ENCODE results near the gene DGKG. TPM values are rescaled to one million over a fixed set of nuclear protein-coding genes. Genes with fewer than 3 reads are reported as not detected.

DGKG gene
- total RNA-seq, 1 donor from 2014 or later = 4.7 TPM

GRCh38 chr3:186172353-186172752 lies 189.7 kb downstream of the DGKG start:
- intact Hi-C loops (cut with DNase I) = no loop called here
- Histone ChIP-seq H3K27ac (no peak overlapping the region), H3K4me3 (no peak overlapping the region), H3K27me3 (no peaks in the 10 kb centered on the region), H3K4me1 (no peaks in the 10 kb centered on the region), H3K9me3 (no peaks in the 10 kb centered on the region), H3K36me3 (no peaks in the 10 kb centered on the region)
- no peak for TF ChIP-seq CTCF (IDR thresholded peaks at IDR 0.05)
- no peak for ATAC-seq
- no peak for DNase-seq

- Histone ChIP-seq H3K4me3 (no peak overlapping the region), H3K27me3 (no peaks in the 10 kb centered on the region), H3K27ac (no peak overlapping the region), H3K36me3 (no peaks in the 10 kb centered on the region), H3K9me3 (no peaks in the 10 kb centered on the region), H3K4me1 (no peaks in the 10 kb centered on the region)
- intact Hi-C loops (cut with DNase I) = no loop called here
- no peak for ATAC-seq
- TF ChIP-seq CTCF (IDR thresholded peaks at IDR 0.05) = no peak
- no peak for DNase-seq
Observed at GRCh38 chr3:186171521-186171920, 190.5 kb downstream of the DGKG start.

GRCh38 chr3:186170516-186170915 lies 191.5 kb downstream of the DGKG start:
- TF ChIP-seq CTCF (IDR thresholded peaks at IDR 0.05) = no peak
- H3K27ac ChIP-seq = no peak overlapping the region
- no peak overlapping the region for H3K4me3 ChIP-seq
- intact Hi-C loops (cut with DNase I) = no loop called here
- no peak for ATAC-seq
- no peaks in the 10 kb centered on the region for H3K36me3 ChIP-seq
- no peaks in the 10 kb centered on the region for H3K27me3 ChIP-seq
- DNase-seq = no peak
- no peaks in the 10 kb centered on the region for H3K4me1 ChIP-seq
- H3K9me3 ChIP-seq = no peaks in the 10 kb centered on the region

GRCh38 chr3:186169379-186169778 lies 192.7 kb downstream of the DGKG start:
- H3K4me3 ChIP-seq = no peak overlapping the region
- H3K4me1 ChIP-seq = no peaks in the 10 kb centered on the region
- DNase-seq (no peak), ATAC-seq (no peak)
- H3K27ac ChIP-seq = no peak overlapping the region
- no peaks in the 10 kb centered on the region for H3K9me3 ChIP-seq
- TF ChIP-seq CTCF (IDR thresholded peaks at IDR 0.05) = no peak
- intact Hi-C loops (cut with DNase I) = no loop called here
- H3K27me3 ChIP-seq = no peaks in the 10 kb centered on the region
- no peaks in the 10 kb centered on the region for H3K36me3 ChIP-seq

GRCh38 chr3:186168976-186169375 lies 193.1 kb downstream of the DGKG start:
- TF ChIP-seq CTCF (IDR thresholded peaks at IDR 0.05) = no peak
- DNase-seq = no peak
- Histone ChIP-seq H3K9me3 (no peaks in the 10 kb centered on the region), H3K4me1 (no peaks in the 10 kb centered on the region), H3K4me3 (no peak overlapping the region), H3K27me3 (no peaks in the 10 kb centered on the region), H3K36me3 (no peaks in the 10 kb centered on the region), H3K27ac (no peak overlapping the region)
- intact Hi-C loops (cut with DNase I) = no loop called here
- no peak for ATAC-seq
